RKO (cell line): ENCODE measurements around the gene DBNDD1.
"Not testable (repeated sequence)": the region's sequence is repeated elsewhere in the genome, so short reads cannot be mapped to it uniquely, and the experiment has no call there.

Source experiments
- DNase-seq: peaks from one replicate; pipeline ENCODE4 v3.0.0-alpha.2; 2016; ENCODE audit warnings: low spot score

The DBNDD1 gene, protein sequence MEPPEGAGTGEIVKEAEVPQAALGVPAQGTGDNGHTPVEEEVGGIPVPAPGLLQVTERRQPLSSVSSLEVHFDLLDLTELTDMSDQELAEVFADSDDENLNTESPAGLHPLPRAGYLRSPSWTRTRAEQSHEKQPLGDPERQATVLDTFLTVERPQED

DNA sequence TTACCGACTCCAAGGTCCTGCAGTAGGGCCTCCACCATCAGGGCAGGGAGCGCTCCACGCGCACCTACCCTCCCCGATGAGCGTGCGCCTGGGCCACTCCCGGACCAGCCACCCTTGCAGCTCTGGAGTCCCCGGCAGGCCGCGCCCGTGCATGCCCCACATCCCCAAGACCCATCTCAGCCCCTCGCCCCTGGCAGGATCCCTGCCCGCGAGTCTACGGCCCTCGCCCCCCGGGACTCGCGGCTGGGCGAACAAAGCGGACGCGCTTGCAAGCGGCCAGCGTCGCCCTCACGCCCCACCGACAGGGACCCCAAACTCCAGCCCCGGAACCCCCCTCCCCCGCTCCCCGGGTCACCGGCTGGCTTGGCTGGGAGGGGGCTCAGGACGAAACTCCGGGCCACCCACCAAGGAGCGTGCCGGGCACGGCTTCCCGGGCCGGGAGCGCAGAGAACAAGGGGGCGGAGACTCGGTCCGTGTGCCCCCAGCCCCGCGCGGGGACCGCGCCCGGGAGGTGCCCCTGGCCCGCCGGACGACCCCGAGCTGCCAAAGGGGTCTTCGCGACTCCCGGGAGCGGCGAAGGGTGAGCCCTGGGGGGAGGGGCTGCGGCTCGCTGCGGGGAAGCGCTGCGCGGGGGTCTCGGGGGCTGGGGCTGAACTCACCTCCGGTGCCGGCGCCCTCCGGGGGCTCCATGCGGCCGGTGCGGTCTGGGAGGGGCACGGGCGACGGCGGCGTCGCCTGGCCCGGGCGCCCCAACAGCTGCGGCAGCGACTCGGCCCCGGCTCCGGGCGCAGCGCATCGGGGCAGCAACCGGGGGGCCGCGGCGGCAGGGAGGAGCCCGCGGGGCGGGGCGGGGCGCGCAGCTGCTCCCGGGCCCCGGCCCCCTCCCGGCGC is at the start of gene DBNDD1:
Gene DBNDD1, minus strand, starts transcription at position 805 of the 891 bp plus-strand sequence. Its CDS starts 115 bp downstream, at position 690.
- no peak for DNase-seq

DNA sequence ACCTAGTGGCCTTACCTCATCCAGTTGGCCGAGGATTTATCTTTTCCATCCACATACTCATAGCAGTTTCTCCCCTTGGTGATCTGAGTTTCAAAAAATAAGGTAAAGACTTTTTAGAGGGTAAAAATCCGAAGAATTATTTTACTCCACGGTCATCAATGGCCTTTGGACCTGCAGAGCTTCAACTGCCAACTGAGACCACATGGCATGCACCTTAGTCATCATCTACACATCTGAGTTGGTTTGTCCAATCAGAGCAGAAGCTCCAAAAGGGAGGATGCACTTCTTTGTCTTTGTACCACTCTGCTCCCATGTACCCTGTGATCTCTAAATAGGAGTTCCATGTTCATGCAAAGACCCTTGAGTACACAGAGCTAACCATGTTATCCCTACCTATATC is 42.2 kb upstream of the DBNDD1 start:
- DNase-seq: no peak

DNA sequence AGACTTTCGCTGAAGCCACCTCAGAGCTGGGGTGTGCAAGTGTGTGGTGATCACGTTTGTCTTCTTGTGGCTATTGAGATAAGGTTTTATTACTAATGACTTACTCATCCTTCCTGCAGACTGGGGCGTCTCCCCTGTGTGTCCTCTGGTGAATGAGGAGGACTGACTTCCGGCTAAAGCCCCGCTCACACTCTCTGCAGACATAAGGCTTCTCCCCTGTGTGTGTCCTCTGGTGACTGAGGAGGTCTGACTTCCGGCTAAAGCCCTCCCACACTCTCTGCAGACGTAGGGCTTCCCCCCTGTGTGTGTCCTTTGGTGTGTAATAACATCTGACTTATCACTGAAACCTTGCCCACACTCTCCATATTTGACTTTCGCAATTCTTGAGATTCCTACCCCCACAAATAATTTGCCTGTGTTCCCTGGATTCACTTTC is 38.5 kb upstream of the DBNDD1 start:
- peak; percentile 35 for DNase-seq

DNA sequence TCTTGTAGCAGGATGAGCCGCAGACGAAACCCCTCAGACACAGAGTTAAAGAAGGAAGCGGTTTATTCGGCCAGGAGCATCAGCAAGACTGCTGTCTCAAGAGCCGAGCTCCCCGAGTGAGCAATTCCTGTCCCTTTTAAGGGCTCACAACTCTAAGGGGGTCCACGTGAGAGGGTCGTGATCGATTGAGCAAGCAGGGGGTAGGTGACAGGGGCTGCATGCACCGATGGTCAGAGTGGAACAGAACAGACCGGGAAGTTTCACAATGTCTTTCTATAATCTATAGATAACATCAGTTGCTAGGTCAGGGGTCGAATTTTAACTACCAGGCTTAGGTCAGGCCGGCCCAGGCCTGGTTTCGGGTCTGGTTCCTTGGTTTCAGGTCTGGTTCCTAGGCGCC is 37.3 kb upstream of the DBNDD1 start:
- not testable (repeated sequence) for DNase-seq

DNA sequence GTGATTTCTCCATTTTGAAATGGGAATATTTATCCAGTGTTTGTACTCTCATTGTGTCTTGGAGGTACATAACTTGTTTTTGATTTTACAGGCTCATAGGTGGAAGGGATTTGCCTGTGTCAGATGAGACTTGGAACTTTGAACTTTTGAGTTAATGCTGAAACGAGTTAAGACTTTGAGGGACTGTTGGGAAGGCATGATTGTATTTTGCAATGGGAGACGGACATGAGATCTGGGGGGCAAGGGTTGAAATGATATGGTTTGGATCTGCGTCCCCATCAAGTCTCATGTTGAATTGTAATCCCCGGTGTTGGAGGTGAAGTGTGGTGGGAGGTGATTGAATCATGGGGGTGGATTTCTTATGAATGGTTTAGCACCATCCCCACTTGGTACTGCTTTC is 36.1 kb upstream of the DBNDD1 start:
- no peak for DNase-seq

DNA sequence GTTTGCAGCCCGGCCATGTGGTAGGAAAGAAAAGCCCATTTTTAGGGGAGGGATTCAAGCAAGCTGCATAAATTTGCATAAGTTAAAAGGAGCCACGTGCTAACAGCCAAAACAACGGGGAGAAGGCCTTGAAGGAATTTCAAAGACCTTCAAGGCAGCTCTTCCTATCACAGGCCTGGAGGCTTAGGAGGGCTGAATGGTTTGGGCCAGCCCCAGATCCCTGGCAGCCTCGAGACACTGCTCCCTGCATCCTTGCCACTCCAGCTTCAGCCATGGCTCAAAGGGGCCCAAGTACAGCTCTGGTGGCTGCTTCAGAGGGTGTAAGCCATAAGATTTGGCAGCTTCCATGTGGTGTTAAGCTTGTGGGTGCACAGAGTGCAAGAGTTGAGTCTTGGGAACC is 35.3 kb upstream of the DBNDD1 start:
- DNase-seq: no peak

DNA sequence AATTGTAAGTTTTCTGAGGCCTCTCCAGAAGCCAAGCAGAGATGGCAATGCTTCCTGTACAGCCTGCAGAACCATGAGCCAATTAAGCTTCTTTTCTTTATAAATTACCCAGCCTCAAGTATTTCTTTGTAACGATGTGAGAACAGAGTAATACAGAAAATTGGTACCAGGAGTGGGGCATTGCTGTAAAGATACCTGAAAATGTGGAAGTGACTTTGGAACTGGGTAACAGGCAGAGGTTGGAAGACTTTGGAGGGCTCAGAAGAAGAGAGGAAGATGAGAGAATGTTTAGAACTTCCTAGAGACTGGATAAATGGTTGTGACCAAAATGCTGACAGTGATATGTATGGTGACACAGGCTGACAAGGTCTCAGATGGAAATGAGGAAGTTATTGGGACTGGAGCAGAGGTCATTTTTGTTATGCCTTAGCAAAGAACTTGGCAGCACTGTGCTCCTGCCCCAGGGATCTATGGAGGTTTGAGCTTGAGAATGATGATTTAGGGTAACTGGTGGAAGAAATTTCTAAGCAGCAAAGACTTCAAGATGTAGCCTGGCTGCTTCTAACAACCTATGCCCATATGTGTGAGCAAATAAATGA is 34.7 kb upstream of the DBNDD1 start:
- no peak for DNase-seq

DNA sequence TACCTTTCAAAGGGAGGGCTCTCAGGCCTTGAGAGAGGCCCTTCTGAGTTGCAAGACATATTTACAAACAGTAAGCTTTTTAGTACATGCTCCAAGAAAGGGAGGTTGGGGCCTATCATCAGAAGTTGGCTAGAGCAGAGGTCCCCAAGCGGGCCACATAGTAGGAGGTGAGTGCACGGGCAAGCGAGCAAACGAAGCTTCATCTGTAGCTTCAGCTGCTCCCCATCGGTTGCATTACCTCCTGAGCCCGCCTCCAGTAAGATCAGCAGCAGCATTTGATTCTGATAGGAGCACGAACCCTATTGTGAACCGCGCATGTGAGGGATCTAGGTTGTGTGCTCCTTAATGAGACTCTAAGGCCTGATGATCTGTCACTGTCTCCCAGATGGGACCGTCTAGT is 31.7 kb upstream of the DBNDD1 start:
- no peak for DNase-seq

DNA sequence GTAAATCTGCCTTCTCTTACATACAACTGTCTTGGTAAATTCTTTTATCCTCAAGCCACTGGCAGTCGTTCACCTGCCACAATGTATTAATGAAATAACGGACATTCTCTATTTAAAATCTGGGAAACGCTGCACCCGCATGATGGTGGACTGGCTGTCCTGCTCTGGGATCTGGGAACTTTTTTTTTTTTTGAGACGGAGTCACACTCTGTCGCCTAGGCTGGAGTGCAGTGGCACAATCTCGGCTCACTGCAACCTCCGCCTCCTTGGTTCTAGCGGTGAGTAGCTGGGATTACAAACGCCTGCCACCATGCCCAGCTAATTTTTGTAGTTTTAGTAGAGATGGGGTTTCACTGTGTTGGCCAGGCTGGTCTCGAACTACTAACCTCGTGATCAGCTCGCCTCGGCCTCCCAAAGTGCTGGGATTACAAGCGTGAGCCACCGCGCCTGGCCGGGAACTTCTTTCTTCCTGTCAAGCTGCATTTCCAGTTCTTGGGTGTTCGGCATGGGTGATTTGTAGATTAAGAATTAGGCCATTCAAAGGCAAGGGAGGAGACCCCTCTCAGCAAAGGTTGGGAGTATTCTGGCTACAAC is 29.6 kb upstream of the DBNDD1 start:
- no peak for DNase-seq

DNA sequence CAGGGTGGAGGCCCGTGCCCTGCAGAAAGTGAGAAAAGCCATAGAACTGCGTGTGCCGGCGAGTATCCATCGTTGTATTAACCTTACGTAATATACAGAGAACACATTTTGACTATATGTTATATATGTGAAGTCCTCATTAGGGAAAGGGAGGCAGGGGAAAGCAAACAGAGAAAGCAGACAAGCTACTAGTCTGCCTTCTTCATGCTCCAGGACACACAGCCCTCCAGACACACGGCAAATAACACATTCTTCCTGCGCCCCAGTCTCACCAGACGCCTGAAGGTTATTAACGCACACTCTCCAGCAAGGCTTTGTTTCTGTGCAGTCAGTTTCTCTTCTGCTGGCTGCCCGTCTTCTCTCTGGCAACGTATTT is 29.1 kb upstream of the DBNDD1 start:
- no peak for DNase-seq

DNA sequence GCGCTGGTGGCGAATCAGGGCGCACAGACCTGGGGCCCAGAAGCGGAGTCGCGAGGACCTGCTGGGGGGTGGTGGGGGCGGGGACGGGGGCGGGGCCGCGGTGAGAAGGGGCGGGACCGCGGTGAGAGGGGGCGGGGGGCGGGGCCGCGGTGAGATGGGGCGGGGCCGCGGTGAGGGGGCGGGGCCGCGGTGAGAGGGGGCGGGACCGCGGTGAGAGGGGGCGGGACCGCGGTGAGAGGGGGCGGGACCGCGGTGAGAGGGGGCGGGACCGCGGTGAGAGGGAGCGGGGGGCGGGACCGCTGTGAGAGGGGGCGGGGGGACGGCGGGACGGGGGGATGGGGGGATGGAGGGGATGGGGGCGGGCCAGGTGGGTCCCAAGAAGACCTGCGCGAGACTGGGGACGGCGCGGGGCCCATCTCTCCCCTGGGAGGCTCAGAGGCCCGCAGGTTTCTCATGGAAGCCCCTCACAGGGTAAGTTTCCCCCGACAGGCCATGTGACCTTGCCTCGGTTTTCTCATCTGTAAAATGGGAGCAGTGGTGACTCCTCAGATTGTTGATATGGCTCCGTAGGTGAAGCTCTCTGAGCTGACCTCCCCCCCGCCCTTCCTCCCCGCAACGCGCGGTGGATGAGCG is 28.6 kb upstream of the DBNDD1 start:
- DNase-seq: no peak

DNA sequence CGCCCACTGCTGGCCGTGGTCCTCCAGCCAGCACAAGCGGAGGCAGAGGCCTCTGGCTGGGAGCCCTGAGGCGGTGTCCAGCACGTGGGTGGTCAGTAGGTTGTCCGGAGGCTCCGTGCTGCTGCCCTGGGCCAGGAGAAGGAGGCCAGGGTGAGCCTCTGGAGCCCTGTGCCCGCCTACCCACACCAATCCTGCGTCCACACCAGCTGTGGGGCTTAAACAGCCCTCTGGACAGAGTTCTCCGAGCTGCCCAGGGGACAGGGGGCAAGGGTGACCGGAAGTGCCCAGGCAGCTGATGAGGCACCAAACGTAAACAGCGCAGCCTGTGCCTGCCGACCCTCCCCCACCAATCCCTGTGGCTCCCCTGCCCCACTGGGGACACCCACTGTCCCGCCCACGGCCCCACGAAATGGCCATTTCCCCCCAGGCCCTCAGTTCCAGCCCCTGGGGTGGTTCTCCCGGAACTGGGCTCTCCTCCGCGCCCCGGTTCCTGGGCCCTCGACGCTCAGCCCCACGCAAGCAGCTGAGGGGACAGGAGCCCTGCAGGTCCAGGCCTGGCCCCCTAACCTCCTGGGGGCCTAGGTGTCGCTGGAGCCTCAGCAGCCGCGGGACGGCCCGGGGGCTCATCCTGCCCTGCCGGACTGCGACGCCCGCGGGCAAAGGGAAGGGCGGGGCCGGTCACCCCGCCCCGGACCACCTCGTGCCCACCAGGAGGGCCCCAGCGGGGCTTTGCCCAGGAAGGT is 27.9 kb upstream of the DBNDD1 start:
- DNase-seq: no peak

DNA sequence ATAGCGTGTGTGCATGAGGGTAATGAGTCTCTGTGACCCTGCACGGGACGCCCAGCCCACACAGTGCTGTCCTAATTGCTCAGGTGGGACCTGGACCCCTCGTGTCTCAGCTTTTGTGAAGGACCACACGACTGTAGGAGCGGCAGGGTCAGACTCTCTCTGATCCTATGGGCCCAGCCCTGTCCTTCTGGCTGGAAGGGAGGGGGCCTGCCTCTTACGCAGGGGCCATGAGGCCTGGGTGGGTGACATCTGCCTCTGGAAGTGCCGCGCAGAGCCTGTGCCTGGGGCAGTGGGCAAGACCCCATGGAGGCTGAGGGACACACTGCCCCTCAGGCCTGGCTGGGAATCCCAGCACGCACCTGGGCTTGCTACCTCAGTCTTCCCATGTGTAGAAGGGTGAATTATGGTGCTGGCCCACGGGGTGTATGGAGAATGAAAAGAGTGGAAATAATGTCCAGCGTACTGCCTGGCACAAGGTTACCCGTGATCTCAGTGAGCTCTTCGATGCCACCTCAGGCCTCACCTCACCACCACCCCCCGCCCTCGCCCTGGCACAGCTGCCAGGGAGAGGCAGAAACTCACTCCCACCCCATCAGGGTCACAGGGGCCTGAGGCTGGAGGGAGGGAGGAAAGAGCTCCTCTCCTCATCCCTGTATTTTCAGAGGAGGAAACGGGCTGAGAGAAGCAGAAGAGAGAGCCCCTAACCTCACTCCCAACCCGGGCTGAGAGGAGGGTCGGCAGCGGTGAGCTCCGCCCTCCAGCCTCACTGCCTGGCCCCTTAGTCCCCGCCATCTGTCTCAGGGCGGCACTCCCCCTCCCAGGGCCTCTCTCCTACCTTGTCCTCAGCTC is 27.1 kb upstream of the DBNDD1 start:
- no peak for DNase-seq

DNA sequence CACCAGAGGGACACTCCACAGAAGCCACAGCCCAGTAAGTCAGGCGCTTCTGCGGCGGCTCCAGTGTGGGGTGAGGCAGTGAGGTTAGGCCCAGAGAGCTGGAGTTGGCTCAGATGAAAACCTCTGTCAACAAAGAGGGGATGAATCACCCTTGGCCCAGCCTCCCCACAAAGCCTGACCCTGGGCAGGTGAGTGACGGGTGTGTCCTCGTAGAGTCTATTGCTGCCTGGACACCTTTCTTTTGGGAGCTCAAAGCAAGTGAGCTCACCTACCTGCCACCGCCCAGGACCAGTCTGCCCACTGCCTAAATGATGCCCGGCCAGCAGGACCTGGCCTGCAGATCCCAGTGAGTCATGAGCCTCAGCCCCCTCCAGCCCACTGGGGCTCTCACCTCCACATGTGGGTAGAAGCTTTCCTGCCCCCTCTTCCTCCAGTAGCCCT is 24.9 kb upstream of the DBNDD1 start:
- no peak for DNase-seq

DNA sequence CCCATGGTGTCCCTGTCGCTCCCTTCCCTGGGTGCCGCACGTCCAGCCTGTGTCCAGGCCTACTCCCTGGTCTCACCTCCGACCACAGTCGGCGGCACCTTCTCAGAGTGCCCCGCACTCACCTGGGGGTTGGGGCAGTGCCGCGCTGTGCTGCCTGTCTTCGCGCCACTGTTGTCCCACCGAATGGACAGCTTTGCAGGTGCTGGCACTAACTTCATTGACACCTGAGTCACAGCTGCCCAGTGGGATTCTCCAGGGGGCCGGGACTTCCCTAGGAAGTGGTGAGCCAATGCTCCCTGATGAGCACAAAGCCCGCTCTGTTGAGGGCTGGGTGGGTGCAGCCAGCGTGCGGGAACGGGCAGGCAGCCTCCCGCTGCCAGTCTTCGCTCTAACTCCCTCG is 24.3 kb upstream of the DBNDD1 start:
- no peak for DNase-seq

DNA sequence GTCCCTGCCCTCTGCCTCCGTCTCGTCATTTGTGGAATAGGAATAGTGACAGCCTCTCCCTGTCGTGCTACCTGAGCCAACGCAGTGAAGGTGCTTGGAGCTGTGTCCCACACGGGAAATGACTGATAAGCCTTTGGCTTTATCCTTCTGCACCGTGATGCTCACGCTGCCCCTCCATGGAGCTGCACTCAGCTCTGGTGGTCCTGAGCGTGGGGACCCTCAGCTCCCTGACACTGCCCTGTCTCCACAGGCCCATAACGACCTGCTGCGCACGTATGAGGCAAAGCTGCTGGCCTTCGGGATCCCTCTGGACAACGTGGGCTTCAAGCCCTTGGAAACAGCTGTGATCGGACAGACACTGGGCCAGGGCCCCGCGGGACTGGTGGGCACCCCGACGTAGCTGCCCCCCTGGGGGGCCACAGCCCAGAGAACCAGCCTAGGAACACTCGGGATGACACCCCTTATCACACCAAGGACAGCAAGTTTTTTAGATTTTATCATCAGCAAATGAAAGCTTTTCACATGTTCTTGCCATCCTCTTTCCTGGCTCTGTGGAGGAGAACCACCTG is 23.8 kb upstream of the DBNDD1 start:
- DNase-seq: no peak

DNA sequence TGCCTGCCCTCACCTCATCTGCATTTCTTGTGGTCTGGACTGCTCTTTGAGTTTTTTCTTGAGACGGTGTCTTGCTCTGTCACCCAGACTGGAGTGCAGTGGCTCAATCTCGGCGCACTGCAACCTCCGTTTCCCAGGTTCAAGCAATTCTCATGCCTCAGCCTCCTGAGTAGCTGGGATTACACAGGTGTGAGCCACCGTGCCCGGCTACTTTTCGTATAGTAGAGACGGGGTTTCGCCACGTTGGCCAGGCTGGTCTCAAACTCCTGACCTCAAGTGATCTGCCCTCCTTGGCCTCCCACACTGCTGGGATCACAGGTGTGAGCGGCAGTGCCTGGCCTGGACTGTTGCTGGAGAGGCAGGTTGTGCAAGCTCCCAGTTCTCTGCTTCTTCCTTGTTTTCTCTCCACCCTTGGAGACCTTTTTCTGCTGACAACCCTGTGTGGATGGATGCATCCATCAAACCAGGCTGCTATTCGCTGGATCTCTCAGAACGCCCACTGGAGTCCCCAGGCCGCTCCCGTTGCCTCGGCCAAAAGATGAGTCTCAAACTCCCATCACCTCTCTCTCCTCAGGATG is 22.7 kb upstream of the DBNDD1 start:
- no peak for DNase-seq

DNA sequence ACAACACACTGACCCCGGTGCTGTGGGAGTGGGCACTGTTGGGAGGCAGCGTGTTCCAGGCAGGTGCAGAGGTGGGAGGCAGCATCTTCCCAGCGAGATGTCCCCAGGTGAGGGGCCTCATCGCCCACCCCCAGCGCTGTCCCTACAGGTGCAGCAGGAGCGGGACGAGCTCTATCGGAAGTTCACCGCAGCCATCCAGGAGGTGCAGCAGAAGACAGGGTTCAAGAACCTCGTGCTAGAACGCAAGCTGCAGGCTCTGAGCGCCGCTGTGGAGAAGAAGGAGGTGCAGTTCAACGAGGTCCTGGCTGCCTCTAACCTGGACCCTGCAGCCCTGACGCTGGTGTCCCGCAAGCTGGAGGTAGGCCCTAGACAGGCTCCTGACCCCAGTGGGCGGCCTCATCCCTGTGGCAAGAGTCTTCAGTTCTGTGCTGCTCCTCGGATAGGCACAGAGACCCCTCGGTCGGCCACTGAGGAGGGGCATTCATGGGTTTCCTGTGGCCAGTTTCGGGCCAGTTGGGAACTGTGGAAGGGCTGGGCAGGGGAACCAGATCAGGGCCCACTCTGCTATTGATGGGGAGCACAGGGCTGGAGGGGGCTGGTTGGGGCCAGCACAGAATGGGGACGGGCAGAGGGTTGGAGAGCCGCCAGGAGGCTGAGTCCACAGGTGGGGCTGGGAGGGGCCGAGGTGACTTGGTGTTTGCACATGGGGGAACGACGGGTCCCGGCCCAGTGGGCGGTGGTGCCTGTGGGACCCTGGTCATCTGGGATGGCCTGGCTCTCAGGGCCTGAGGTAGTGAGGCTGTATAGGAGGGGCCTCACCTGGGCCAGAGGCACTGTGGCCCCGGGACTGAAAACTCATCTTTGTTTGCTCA is 21.1 kb upstream of the DBNDD1 start:
- DNase-seq: no peak

DNA sequence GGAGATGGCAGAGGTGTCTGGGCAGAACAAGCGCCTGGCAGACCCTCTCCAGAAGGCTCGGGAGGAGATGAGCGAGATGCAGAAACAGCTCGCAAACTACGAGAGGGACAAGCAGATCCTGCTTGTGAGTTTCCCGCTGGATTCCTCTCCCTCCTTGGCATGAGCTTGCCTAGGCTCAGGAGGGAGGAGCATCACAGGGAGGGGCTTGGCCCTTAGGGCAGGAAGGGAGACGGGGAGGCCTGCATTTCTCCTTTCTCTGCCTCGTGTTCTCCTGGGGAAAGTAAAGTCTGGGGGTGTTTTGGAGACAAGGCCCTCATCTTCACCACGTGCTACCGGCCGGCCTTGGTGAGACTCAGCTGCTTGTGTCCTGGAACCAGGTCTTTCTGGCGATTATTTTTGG is 18.0 kb upstream of the DBNDD1 start:
- no peak for DNase-seq
